SK-N-SH (cell line): ENCODE results near the gene TUBA4A.

Experiments used
- CHD2 ChIP-seq: fragments of 150-350 bp; IDR thresholded peaks from 2 replicates; pipeline ENCODE4 v1.6.1; 2018; ENCODE audit warnings: low read length; ENCODE audit not compliant: partially characterized antibody
- EP300 ChIP-seq, 2 experiments: IDR thresholded peaks; 2 replicates each; pipeline versions ENCODE4 v1.4.0 to v1.6.1; 2012; ENCODE audit warnings: borderline replicate concordance in 1 of 2, low read depth in 1 of 2, low read length in 1 of 2
- EZH2phosphoT487 ChIP-seq: fragments of 200-600 bp; sonication (generic); IDR thresholded peaks from 2 replicates; pipeline ENCODE4 v1.6.1; 2017; ENCODE audit warnings: low read depth, mixed run types, mild to moderate bottlenecking, antibody characterized with exemption, moderate library complexity, borderline replicate concordance
- FOXM1 ChIP-seq: IDR thresholded peaks from 2 replicates; pipeline ENCODE4 v1.4.0; 2012; ENCODE audit warnings: low read depth, mild to moderate bottlenecking
- POLR2AphosphoS5 ChIP-seq: IDR thresholded peaks from 2 replicates; pipeline ENCODE4 v1.6.1; 2012; ENCODE audit warnings: low read depth, low read length
- RFX5 ChIP-seq: IDR thresholded peaks from 2 replicates; pipeline ENCODE4 v1.6.1; 2012; ENCODE audit warnings: mild to moderate bottlenecking, improper control_type of control experiment, low read length
- SIN3A ChIP-seq: IDR thresholded peaks from 2 replicates; pipeline ENCODE4 v1.6.1; 2012; ENCODE audit warnings: low read depth, mild to moderate bottlenecking, low read length, moderate library complexity, borderline replicate concordance
- TAF1 ChIP-seq: IDR thresholded peaks from 2 replicates; pipeline ENCODE4 v1.6.1; 2012; ENCODE audit warnings: low read depth, mild to moderate bottlenecking, low read length, moderate library complexity, borderline replicate concordance
- TF ChIP-seq, protein P1 (sequence below): fragments of 200-600 bp; sonication (generic); IDR thresholded peaks from 2 replicates; pipeline ENCODE4 v1.6.1; 2017; ENCODE audit warnings: antibody characterized with exemption, mild to moderate bottlenecking, moderate library complexity

DNA sequence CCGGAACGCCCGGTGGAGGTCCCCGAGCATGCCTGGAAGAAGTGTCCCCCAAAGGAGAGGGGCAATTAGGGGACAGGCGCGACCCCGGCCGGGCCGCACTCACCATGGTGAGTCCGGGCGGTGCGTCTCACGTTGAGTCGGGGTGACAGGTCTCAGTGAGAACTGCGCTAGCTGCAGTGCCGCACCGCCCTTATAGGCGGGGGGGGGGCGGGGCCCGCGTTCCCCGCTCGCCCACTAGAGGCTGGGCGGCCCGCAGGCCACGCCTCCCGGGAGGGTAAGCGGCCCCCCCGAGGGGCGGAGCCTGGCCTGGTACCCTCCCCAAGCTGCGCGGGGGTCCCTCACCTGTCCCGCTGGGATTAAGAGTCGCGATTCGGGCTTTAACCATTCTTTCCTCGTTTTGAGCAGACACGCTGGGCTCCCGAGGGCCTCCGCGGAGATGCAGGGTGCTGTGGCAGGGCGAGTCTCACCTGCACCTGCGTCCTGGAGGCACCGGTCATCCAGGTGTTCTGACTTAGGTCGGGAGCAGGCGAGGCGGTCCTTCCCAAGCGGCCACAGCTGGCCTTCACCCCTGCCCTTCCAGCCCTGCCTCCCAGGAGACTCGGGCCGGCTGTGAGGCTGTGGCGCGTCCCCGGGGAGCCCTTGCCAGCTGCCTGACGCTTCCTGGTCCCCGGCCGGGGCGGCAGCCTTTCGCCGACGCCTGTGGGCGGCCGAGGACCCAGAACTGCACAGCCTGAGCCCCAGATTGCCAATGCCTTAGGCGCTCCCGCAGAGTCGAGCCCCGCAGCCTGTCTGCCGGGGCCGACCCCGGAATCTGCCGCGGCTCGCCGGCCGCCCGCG, at the start of gene TUBA4A:
- TF ChIP-seq TAF1, result no peak
- TF ChIP-seq, protein P1, sequence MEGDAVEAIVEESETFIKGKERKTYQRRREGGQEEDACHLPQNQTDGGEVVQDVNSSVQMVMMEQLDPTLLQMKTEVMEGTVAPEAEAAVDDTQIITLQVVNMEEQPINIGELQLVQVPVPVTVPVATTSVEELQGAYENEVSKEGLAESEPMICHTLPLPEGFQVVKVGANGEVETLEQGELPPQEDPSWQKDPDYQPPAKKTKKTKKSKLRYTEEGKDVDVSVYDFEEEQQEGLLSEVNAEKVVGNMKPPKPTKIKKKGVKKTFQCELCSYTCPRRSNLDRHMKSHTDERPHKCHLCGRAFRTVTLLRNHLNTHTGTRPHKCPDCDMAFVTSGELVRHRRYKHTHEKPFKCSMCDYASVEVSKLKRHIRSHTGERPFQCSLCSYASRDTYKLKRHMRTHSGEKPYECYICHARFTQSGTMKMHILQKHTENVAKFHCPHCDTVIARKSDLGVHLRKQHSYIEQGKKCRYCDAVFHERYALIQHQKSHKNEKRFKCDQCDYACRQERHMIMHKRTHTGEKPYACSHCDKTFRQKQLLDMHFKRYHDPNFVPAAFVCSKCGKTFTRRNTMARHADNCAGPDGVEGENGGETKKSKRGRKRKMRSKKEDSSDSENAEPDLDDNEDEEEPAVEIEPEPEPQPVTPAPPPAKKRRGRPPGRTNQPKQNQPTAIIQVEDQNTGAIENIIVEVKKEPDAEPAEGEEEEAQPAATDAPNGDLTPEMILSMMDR, result no peak
- TF ChIP-seq FOXM1, result no peak
- TF ChIP-seq RFX5, result no peak
- TF ChIP-seq EZH2phosphoT487, result no peak
- TF ChIP-seq SIN3A, result no peak
- TF ChIP-seq POLR2AphosphoS5, result no peak
- no peak for TF ChIP-seq EP300 (IDR thresholded peaks at IDR 0.05; ENCODE audit: borderline replicate concordance in 1 of 2, low read depth in 1 of 2, low read length in 1 of 2)
- no peak for TF ChIP-seq CHD2
